Osteoblast (primary cell): ENCODE data around the gene CFB. TPM values are rescaled to one million over a fixed set of nuclear protein-coding genes. Genes with fewer than 3 reads are reported as not detected.

Source experiments
- DNase-seq: peaks from one replicate; pipeline ENCODE4 v3.0.0; 2011; ENCODE audit warnings: low spot score, mixed read lengths; ENCODE audit not compliant: insufficient read length; ENCODE audit errors: missing footprints
- H2AFZ ChIP-seq: 2 replicates; pipeline ENCODE4 v1.6.0; 2011; ENCODE audit warnings: mild to moderate bottlenecking, low read length
- H3K27ac ChIP-seq: 2 replicates; pipeline ENCODE4 v1.5.1; 2011; ENCODE audit warnings: mild to moderate bottlenecking, low read depth, low read length, moderate library complexity
- H3K27me3 ChIP-seq: 2 replicates; pipeline ENCODE4 v1.6.0; 2012; ENCODE audit warnings: mild to moderate bottlenecking, control low read depth, inconsistent platforms, low read length, moderate library complexity; ENCODE audit not compliant: insufficient read depth
- H3K36me3 ChIP-seq: 2 replicates; pipeline ENCODE4 v1.5.1; 2011; ENCODE audit warnings: mild to moderate bottlenecking, low read length, control low read depth, moderate library complexity; ENCODE audit not compliant: insufficient read depth
- H3K4me1 ChIP-seq: 2 replicates; pipeline ENCODE4 v1.5.1; 2011; ENCODE audit warnings: mild to moderate bottlenecking, low read length, control low read depth, moderate library complexity; ENCODE audit not compliant: insufficient read depth
- H3K4me2 ChIP-seq: 2 replicates; pipeline ENCODE4 v1.6.0; 2011; ENCODE audit warnings: mild to moderate bottlenecking, low read length; ENCODE audit not compliant: insufficient read depth
- H3K4me3 ChIP-seq: fragments of 200-600 bp; sonication (generic); 3 replicates; pipeline ENCODE4 v1.5.1; 2012; ENCODE audit warnings: mild to moderate bottlenecking, low read length, inconsistent platforms; ENCODE audit not compliant: insufficient read depth
- H3K79me2 ChIP-seq: 2 replicates; pipeline ENCODE4 v1.6.0; 2012; ENCODE audit warnings: mild to moderate bottlenecking, low read length, control low read depth, inconsistent platforms; ENCODE audit not compliant: insufficient read depth
- H3K9me3 ChIP-seq: 2 replicates; pipeline ENCODE4 v1.5.1; 2011; ENCODE audit warnings: low read depth, low read length, control low read depth
- H4K20me1 ChIP-seq: 2 replicates; pipeline ENCODE4 v1.6.0; 2012; ENCODE audit warnings: mild to moderate bottlenecking, low read length, control low read depth; ENCODE audit not compliant: insufficient read depth
- CTCF ChIP-seq: IDR thresholded peaks from 2 replicates; pipeline ENCODE4 v1.5.1; 2011; ENCODE audit warnings: mild to moderate bottlenecking, low read depth, low read length, moderate library complexity; ENCODE audit errors: extremely low read depth
- total RNA-seq: library from RNA; depleted of rRNA; stranded (reverse); fragments of >200 nt; gene quantifications from 2 replicates; pipeline ENCODE4 v1.2.3, GENCODE V29; 2012

CFB gene
- total RNA-seq, 1 donor: 26.8 TPM

GRCh38 chr6:31966997-31967925 is 21.4 kb downstream of the CFB start:
- Histone ChIP-seq H3K9me3 (no peaks in the 10 kb centered on the region), H2AFZ (no peak overlapping the region), H4K20me1 (peaks cover 4% of the 10 kb centered on the region), H3K4me1 (peaks cover 20% of the 10 kb centered on the region), H3K36me3 (peaks cover 76% of the 10 kb centered on the region), H3K27me3 (no peaks in the 10 kb centered on the region), H3K79me2 (peaks cover 32% of the 10 kb centered on the region), H3K4me2 (no peak overlapping the region), H3K27ac (no peak overlapping the region), H3K4me3 (no peak overlapping the region)
- TF ChIP-seq CTCF: no peak
- peak; percentile 54 for DNase-seq

GRCh38 chr6:31967926-31968320 is 22.0 kb downstream of the CFB start:
- H4K20me1 ChIP-seq: peaks cover 4% of the 10 kb centered on the region
- no peaks in the 10 kb centered on the region for H3K9me3 ChIP-seq
- H3K4me2 ChIP-seq: no peak overlapping the region
- peak; percentile 65 for DNase-seq
- H3K27me3 ChIP-seq: no peaks in the 10 kb centered on the region
- no peak for TF ChIP-seq CTCF
- H3K27ac ChIP-seq: no peak overlapping the region
- no peak overlapping the region for H2AFZ ChIP-seq
- H3K79me2 ChIP-seq: peaks cover 37% of the 10 kb centered on the region
- peaks cover 70% of the 10 kb centered on the region for H3K36me3 ChIP-seq
- peaks cover 24% of the 10 kb centered on the region for H3K4me1 ChIP-seq
- H3K4me3 ChIP-seq: no peak overlapping the region

- Histone ChIP-seq H3K36me3 (peaks cover 66% of the 10 kb centered on the region), H4K20me1 (peaks cover 4% of the 10 kb centered on the region), H3K4me2 (no peak overlapping the region), H2AFZ (no peak overlapping the region), H3K4me3 (no peak overlapping the region), H3K27me3 (no peaks in the 10 kb centered on the region), H3K9me3 (no peaks in the 10 kb centered on the region), H3K79me2 (peaks cover 41% of the 10 kb centered on the region), H3K27ac (no peak overlapping the region), H3K4me1 (peaks cover 28% of the 10 kb centered on the region)
- peak; percentile 66 for DNase-seq
- TF ChIP-seq CTCF: no peak
These were observed 22.4 kb downstream of the CFB start for GRCh38 chr6:31968326-31968725.

- TF ChIP-seq CTCF: no peak
- no peak overlapping the region for H3K4me3 ChIP-seq
- H3K79me2 ChIP-seq: peaks cover 49% of the 10 kb centered on the region
- peak overlapping the region; percentile 93 for H3K4me2 ChIP-seq
- no peak overlapping the region for H2AFZ ChIP-seq
- H3K36me3 ChIP-seq: peaks cover 58% of the 10 kb centered on the region
- peaks cover 4% of the 10 kb centered on the region for H4K20me1 ChIP-seq
- no peaks in the 10 kb centered on the region for H3K9me3 ChIP-seq
- peak overlapping the region; percentile 99 for H3K27ac ChIP-seq
- no peaks in the 10 kb centered on the region for H3K27me3 ChIP-seq
- peak; percentile 78 for DNase-seq
- H3K4me1 ChIP-seq: peaks cover 32% of the 10 kb centered on the region
These were observed 23.2 kb downstream of the CFB start for GRCh38 chr6:31968791-31969711.
